CD4-positive, alpha-beta T cell treated with Interleukin-17A for 1 hour (primary cell): ENCODE results near the gene UGT1A8.

Experiments
- DNase-seq: peaks from one replicate; pipeline ENCODE4 v3.0.0-alpha.2; 2020

The UGT1A8 gene

GRCh38 chr2:233822101-233822771 is 204.8 kb downstream of the UGT1A8 start:
- DNase-seq: no peak
